SK-N-MC (cell line): ENCODE data around the gene SLF2.

ENCODE experiments used
- EZH2 ChIP-seq: fragments of 200-600 bp; sonication (generic); IDR thresholded peaks from one replicate; pipeline ENCODE4 v1.6.1; 2017; ENCODE audit warnings: antibody characterized with exemption
- FOXP2 ChIP-seq: optimal IDR thresholded peaks from 2 replicates; pipeline ENCODE3; 2011; ENCODE audit warnings: mild to moderate bottlenecking, moderate library complexity; ENCODE audit not compliant: insufficient read depth; ENCODE audit errors: extremely low read length, control extremely low read depth
- POLR2AphosphoS5 ChIP-seq: IDR thresholded peaks from 2 replicates; pipeline ENCODE4 v1.6.1; 2012; ENCODE audit warnings: mild to moderate bottlenecking, low read depth, low read length, borderline replicate concordance

DNA sequence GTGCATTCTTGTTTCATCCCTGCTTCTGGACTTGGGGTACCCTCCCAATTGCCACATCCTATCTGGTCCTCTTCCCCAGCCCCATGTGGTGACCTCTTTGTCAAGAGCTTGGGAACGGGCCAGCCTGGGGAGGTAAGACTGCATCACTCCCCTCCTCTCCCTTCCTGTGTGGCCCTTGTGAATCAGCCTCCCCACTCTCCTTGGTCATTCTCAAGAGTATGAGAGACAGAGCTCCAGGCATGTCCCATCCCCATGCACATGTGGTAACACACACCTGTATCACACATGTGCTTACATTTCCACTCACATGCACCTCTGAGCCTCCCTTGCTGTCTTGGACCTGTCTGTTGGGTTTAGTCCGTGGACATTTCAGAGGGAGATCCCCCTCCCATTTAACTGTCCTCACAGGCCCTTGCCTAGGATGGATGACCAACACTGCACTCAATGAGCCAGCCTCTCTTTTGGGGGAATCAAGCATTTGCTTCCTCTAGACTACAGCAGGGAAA, 72.0 kb downstream of the SLF2 start:
- TF ChIP-seq EZH2: no peak
- no peak for TF ChIP-seq POLR2AphosphoS5
- TF ChIP-seq FOXP2: no peak
